HFF-Myc (cell line): ENCODE measurements around the gene SLC9A8.
A peak's percentile ranks its signal among the peaks of the same experiment; 100 is the strongest.

Source experiments
- DNase-seq: peaks from one replicate; pipeline ENCODE4 v3.0.0-alpha.2; 2011; ENCODE audit warnings: low read depth; ENCODE audit errors: extremely low read depth
- H3K4me3 ChIP-seq: replicated peaks from 2 replicates; pipeline ENCODE4 v1.5.1; 2011; ENCODE audit warnings: low read depth, mild to moderate bottlenecking, control low read depth, low read length
- TF ChIP-seq, protein P1 (sequence below): IDR thresholded peaks from 2 replicates; pipeline ENCODE4 v1.5.1; 2012; ENCODE audit warnings: mild to moderate bottlenecking, low read depth, low read length, control low read depth; ENCODE audit errors: missing control alignments

Gene SLC9A8

DNA sequence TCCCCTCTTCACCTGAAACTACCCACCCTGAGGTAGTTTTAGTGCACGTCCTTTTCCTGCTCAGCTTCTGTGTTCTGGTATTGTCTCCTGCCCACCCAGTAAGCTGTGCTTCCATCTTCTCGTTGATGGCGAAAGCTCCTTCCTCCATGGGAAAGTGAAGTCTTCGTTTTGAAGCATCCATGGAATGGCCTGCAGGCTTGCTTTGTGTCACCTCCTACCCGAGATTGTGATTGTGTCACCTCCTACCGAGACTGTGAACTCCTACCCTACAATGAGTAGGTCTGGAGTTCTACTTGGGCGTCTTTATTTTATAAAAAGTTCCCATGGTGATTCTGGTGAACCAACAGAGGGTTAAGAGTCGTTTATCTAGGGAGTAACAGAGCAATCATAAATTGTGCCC is 25.9 kb downstream of the SLC9A8 start:
- DNase-seq: no peak
- TF ChIP-seq, protein P1, sequence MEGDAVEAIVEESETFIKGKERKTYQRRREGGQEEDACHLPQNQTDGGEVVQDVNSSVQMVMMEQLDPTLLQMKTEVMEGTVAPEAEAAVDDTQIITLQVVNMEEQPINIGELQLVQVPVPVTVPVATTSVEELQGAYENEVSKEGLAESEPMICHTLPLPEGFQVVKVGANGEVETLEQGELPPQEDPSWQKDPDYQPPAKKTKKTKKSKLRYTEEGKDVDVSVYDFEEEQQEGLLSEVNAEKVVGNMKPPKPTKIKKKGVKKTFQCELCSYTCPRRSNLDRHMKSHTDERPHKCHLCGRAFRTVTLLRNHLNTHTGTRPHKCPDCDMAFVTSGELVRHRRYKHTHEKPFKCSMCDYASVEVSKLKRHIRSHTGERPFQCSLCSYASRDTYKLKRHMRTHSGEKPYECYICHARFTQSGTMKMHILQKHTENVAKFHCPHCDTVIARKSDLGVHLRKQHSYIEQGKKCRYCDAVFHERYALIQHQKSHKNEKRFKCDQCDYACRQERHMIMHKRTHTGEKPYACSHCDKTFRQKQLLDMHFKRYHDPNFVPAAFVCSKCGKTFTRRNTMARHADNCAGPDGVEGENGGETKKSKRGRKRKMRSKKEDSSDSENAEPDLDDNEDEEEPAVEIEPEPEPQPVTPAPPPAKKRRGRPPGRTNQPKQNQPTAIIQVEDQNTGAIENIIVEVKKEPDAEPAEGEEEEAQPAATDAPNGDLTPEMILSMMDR: no peak

DNA sequence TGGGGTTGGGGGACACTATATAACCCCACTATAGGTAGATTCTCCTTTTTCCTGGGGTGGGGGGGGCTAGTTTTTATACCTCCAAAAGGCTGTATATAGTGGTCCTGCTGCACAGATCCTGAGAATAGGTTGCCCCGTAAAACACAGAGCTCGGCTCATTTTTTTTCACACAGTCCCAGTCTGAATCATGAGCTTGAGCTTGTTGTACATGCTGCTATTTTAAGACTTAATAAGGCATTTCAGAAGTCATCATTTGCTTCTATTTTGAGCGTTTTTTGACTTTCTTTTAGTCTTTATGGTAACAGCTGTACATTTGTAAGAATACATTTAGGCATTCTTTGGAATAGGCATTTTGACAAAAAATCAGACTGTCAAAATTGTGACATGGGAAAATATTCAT is 30.5 kb downstream of the SLC9A8 start:
- TF ChIP-seq, protein P1: no peak
- DNase-seq: no peak

More for the DNA sequence above, 25.9 kb downstream of the SLC9A8 start:
- no peak overlapping the region for H3K4me3 ChIP-seq

DNA sequence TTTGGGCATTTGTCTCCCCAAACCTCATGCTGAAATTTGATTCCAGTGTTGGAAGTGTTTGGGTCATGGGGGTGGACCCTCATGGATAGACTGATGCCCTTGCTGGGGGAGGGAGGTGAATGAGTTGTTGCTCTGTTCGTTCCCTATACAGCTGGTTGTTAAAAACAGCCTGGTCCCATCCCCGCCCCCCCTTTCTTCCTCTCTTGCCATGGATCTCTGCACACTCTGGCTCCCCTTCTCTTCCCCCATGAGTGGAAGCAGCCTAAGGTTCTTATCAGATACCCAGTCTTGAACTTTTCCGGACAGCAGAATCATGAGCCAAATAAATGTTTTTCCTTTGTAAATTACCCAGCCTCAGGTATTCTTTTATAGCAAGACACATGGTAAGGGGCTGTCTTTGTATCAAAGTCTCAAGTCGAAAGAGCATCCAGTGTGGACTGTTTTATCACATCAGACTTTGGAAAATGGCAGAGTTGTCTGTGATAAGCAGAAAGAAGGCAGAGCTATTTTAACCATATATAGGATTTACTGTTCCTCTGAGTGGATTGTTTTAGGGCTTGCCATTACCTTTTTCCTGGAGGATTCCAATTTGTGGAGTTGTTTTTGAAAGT is 31.2 kb downstream of the SLC9A8 start:
- TF ChIP-seq, protein P1: no peak
- no peak overlapping the region for H3K4me3 ChIP-seq
- no peak for DNase-seq

More for the DNA sequence above, 30.5 kb downstream of the SLC9A8 start:
- H3K4me3 ChIP-seq: no peak overlapping the region

DNA sequence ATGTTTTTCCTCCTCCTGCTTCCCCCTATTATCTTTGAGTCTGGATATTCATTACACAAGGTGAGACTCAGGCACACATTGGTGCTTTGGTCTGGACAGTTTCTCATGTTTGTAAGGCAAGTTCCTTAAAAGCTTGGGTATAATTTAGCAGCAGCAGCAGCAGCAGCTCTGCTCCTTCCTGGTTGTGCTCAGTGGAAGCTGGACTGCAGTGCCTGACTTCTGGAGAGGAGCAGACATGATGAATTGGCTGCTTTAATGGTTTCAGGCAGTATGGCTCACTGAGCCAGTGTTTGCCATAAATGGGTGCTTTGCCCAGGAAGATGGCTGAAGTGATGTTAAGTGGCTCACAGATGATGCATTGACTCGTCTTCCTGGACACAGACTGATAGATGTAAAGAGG is 32.4 kb downstream of the SLC9A8 start:
- no peak overlapping the region for H3K4me3 ChIP-seq
- TF ChIP-seq, protein P1: no peak
- no peak for DNase-seq

DNA sequence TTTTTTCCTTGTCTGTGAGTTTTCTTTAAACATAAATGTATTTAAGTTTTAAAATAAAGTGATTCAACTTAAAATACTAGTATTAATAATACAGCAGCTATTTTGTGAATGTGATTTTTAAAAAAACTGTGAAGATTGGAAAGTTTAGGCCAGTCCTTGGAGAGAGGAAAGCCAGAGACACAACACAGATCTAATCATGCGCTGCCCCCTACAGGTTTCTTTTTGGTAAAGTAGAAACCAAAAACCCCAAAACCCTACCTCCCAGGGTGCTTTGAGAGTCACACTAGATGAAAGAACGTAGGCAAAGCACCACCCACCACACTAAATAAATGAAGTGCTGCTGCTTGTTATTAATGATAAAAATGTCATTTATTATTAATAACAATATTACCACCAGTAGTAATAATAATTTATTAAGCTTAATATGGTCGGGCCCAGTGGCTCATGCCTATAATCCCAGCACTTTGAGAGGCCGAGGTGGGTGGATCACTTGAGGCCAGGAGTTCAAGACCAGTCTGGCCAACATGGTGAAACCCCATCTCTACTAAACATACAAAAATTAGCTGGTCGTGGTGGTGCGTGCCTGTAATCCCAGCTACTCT is 33.7 kb downstream of the SLC9A8 start:
- no peak for DNase-seq
- no peak overlapping the region for H3K4me3 ChIP-seq
- TF ChIP-seq, protein P1: peak; percentile 57

DNA sequence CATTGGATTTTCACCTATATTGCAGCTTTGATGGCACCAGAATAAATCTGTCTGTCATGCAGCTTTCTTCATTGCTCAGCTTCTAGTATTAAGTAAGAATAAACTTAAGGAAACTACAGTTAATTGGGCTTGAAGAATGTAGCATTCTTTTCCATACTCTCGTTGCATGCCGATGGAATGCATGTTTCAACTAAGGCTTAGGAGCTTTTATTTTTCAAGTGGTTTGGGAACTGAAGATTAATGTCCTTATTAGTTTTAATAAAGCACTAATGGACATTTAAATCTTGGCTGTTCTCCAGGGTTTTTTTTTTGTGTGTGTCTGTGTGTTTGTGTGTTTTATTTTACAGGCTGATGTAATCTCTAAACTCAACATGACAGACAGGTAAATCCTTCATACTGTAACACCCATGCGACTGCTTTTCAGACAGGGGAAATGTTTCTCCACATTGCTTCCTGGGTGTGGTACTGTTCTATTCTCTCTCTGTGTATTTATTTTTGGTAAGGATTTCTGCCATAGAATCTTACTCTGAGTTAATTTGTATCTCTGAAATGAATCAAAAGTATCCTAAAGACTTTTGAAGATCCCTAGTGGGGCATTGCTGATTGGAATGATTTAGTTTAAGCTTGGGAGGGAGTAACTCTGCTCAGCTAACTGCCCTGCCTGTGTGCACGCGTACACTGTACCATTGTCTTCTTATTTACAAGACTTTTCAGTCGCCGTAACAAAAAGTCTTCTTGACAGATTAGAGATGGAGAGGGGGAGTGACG is 38.0 kb downstream of the SLC9A8 start:
- TF ChIP-seq, protein P1: no peak
- DNase-seq: no peak
- H3K4me3 ChIP-seq: no peak overlapping the region
